Spleen (tissue), 7 donors: ENCODE data around the gene C3orf52.

Experiments used
- CTCF ChIP-seq, 11 experiments: fragments of 200-600 bp in 7 of 11; fragments of 450-650 bp in 4 of 11; sonication (generic) in 4 of 11; IDR thresholded peaks in 8 of 11; conservative IDR thresholded peaks in 3 of 11; 1 replicate in 7 of 11; 2 replicates in 4 of 11; pipeline versions ENCODE4 v1.4.0 to v1.8.0; 2016 to 2021; ENCODE audit warnings: antibody characterized with exemption in 11 of 11, inconsistent platforms in 4 of 11, mild to moderate bottlenecking in 1 of 11
- POLR2A ChIP-seq, 3 donors: fragments of 450-650 bp; IDR thresholded peaks; one replicate each; pipeline ENCODE4 v1.5.1; 2017; ENCODE audit warnings: antibody characterized with exemption in 3 of 3, mild to moderate bottlenecking in 1 of 3
- POLR2AphosphoS5 ChIP-seq, 3 donors: sonication (generic); formaldehyde crosslinking; IDR thresholded peaks; one replicate each; pipeline ENCODE4 v1.5.1; 2017; ENCODE audit warnings: antibody characterized with exemption in 3 of 3
- donor health status: DM: no; HTN: no; CAD: no; lungs with moderate emphysema.
- donor health status: DM: no; HTN: no; CAD: no.
- donor health status: DM: no; HTN: no; CAD: no.

- no peak for TF ChIP-seq CTCF (IDR thresholded peaks at IDR 0.05 in 8 of 11, conservative IDR thresholded peaks at IDR 0.05 in 3 of 11)
- TF ChIP-seq POLR2A (IDR thresholded peaks at IDR 0.05): no peak
- TF ChIP-seq POLR2AphosphoS5 (IDR thresholded peaks at IDR 0.05): no peak
Measured at GRCh38 chr3:112121577-112122547, 35.7 kb downstream of the C3orf52 start.
